Lower lobe of right lung (tissue), 2 donors: ENCODE results near the gene LHX5. TPM values are rescaled to one million over a fixed set of nuclear protein-coding genes. Genes with fewer than 3 reads are reported as not detected.

ENCODE experiments used
- ATAC-seq, 2 donors: fragments of 200-7000 bp; cut with Tn5 transposase; one replicate each; pipeline ENCODE4 v1.9.1; 2020 to 2022; ENCODE audit warnings: mild to moderate bottlenecking in 2 of 2, moderate library complexity in 2 of 2
- DNase-seq: peaks from one replicate; pipeline ENCODE4 v3.0.0-alpha.2; 2020
- H3K27ac ChIP-seq: fragments of 200-600 bp; one replicate; pipeline ENCODE4 v1.8.0; 2022
- H3K27me3 ChIP-seq: fragments of 200-600 bp; one replicate; pipeline ENCODE4 v1.8.0; 2022; ENCODE audit warnings: low read depth
- H3K36me3 ChIP-seq: fragments of 200-600 bp; one replicate; pipeline ENCODE4 v1.8.0; 2022; ENCODE audit warnings: mild to moderate bottlenecking
- H3K4me1 ChIP-seq: fragments of 200-600 bp; one replicate; pipeline ENCODE4 v1.8.0; 2022
- H3K4me3 ChIP-seq: fragments of 200-600 bp; one replicate; pipeline ENCODE4 v1.8.0; 2022; ENCODE audit warnings: mild to moderate bottlenecking
- H3K9me3 ChIP-seq: fragments of 200-600 bp; one replicate; pipeline ENCODE4 v1.8.0; 2022
- CTCF ChIP-seq: fragments of 200-600 bp; IDR thresholded peaks from one replicate; pipeline ENCODE4 v1.8.0; 2022; ENCODE audit warnings: antibody characterized with exemption, mild to moderate bottlenecking
- intact Hi-C: fragments of 100-400 bp; cut with DNase I; formaldehyde crosslinking; loops from one replicate; pipeline ENCODE4 v1.11.0; 2022
- total RNA-seq: library from RNA; stranded (reverse); fragmentation: NEBNext Ultra II Directional; extraction: Animal tissue kit (Norgen Biotek cat#: 25700); gene quantifications from one replicate; pipeline ENCODE4 v1.2.1, GENCODE V29; 2021
- donor health status: DM: no; HTN: yes; CAD: no; lungs with severe emphysema.

The LHX5 gene
- total RNA-seq, 1 donor from 2014 or later = not detected

GRCh38 chr12:113480336-113480971 is 8.8 kb upstream of the LHX5 start:
- Histone ChIP-seq H3K4me1 (no peaks in the 10 kb centered on the region), H3K36me3 (no peaks in the 10 kb centered on the region), H3K9me3 (no peaks in the 10 kb centered on the region), H3K4me3 (no peak overlapping the region), H3K27ac (no peak overlapping the region), H3K27me3 (peaks cover 80% of the 10 kb centered on the region)
- intact Hi-C loops = no loop called here
- DNase-seq = no peak
- TF ChIP-seq CTCF = no peak
- ATAC-seq = no peak

GRCh38 chr12:113479590-113480335 is 8.1 kb upstream of the LHX5 start:
- no peak for DNase-seq
- Histone ChIP-seq H3K27me3 (peaks cover 87% of the 10 kb centered on the region), H3K9me3 (no peaks in the 10 kb centered on the region), H3K27ac (no peak overlapping the region), H3K4me3 (no peak overlapping the region), H3K4me1 (no peaks in the 10 kb centered on the region), H3K36me3 (no peaks in the 10 kb centered on the region)
- TF ChIP-seq CTCF = no peak
- no peak for ATAC-seq
- intact Hi-C loops = no loop called here

GRCh38 chr12:113479216-113479589 is 7.5 kb upstream of the LHX5 start:
- no peak overlapping the region for H3K4me3 ChIP-seq
- H3K36me3 ChIP-seq = no peaks in the 10 kb centered on the region
- TF ChIP-seq CTCF = no peak
- no peak overlapping the region for H3K27ac ChIP-seq
- no peaks in the 10 kb centered on the region for H3K4me1 ChIP-seq
- ATAC-seq (no peak), DNase-seq (no peak)
- intact Hi-C loops = no loop called here
- peaks cover 90% of the 10 kb centered on the region for H3K27me3 ChIP-seq
- no peaks in the 10 kb centered on the region for H3K9me3 ChIP-seq

- intact Hi-C loops = no loop called here
- Histone ChIP-seq H3K4me1 (no peaks in the 10 kb centered on the region), H3K27ac (no peak overlapping the region), H3K9me3 (no peaks in the 10 kb centered on the region), H3K27me3 (peaks cover 90% of the 10 kb centered on the region), H3K36me3 (no peaks in the 10 kb centered on the region), H3K4me3 (no peak overlapping the region)
- no peak for DNase-seq
- TF ChIP-seq CTCF = no peak
- ATAC-seq = no peak
Measured at GRCh38 chr12:113478351-113479011, 6.8 kb upstream of the LHX5 start.

GRCh38 chr12:113477842-113478215 is 6.2 kb upstream of the LHX5 start:
- no peaks in the 10 kb centered on the region for H3K9me3 ChIP-seq
- H3K36me3 ChIP-seq = no peaks in the 10 kb centered on the region
- TF ChIP-seq CTCF = no peak
- H3K27ac ChIP-seq = no peak overlapping the region
- H3K4me1 ChIP-seq = no peaks in the 10 kb centered on the region
- no peak overlapping the region for H3K4me3 ChIP-seq
- H3K27me3 ChIP-seq = peaks cover 90% of the 10 kb centered on the region
- no peak for DNase-seq
- intact Hi-C loops = no loop called here
- ATAC-seq = no peak
